ENCODE data around the gene ANKEF1.
A peak's percentile ranks its signal among the peaks of the same experiment; 100 is the strongest.

Gene ANKEF1

DNA sequence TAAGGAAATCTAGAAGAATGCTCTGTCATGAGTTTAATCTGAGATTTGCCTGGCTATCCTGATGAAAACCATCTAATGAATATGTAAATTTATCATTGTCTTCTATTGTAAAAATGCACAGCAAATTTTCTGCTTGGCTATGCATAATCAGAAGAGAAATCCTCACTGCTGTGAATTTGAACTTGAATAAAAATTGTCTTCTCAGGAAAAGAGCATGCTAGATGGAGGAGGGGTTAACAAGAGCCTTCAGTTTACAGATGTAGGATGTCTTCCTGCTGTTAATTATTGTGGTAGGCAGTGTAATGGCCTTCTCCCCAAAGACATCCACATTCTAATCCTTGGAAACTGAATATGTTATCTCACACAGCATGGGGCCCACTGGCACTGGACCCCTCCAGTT, 45.8 kb downstream of the ANKEF1 start:
- DNase-seq (ENCODE audit: low spot score), result no peak

DNA sequence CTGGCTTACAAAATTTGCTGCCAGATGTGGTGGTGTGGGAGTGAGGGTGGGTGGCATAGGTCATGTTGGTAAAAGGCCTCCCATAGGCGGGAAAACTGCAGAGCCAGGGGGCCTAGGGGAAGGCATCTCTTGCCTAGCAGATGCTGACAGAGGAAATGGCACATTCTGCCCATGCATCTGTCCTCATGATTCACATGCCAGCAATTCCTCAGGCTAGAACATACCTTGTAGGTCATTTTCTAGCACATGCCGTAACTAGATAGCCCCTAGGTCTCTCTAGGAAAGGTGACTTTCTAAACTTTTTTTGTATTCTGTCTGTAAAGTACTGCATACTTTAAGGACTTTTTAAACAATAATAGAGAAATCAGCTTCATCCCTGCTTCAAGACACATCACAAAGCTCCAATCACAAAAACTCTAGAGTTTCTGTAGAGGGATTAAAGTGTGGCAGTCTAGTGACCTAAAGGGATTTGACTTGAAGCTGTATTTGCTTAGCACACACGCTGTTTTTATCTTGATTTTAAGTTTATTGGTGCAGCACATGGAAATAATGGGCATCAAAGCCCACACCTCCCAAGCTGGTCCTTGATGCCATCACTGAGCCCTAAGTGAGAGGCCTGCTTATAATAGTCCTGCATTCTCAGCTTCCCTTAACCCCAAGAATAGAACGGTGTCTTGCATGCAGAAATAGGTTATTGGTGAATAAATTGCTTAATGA, 55.2 kb downstream of the ANKEF1 start:
- DNase-seq (ENCODE audit: low spot score), result no peak

DNA sequence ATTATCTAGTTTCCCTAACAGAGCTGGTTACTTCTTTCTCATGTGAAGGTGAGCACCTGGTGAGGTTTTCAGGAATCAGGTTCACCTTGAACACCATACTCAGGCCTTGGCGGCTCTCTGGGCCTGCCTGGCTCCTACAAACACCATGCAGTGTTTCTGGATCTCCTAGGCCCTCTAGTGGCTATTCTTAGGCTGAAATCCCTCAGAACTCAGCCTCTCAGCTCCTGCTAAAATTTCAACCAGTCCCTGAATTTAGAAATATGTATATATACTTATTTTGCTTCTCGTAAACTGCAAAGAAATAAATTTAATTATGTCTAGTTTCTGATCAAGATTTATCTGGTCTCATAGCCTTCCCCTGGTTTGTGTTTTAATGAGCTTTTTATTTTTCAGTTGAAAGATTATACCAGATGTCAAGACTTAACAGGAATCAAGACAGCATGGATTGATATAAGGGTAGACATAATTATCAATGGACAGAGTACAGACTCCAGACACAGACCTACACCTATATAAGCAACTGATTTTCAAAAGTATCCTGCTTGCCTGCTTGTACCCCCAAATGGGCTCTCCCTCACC, 55.9 kb downstream of the ANKEF1 start:
- peak; percentile 4 for DNase-seq (ENCODE audit: low spot score)

DNA sequence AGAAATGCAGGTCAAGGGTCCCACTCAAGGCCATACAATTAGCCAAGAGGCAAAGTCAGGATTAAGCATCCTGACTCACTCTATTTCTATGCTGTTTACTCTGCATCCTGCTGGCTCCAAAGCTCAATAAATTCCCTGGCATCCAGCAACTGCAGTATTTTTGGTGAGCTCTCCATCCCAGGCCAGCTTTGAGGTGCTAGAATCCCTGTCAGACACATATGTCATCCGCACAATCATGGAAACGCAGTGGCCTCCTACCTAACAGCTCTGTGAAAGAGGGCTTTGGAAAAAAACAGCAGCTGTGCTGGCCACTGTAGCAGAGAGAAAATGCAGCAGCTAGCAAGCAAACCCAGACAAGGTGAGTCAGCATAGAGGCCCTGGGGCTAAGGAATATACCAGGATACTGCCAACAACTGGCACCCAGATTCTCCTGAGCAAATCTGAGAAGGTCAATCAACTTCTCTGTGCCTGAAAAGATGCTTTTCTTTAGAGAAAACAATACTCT, 58.4 kb downstream of the ANKEF1 start:
- no peak for DNase-seq (ENCODE audit: low spot score)

DNA sequence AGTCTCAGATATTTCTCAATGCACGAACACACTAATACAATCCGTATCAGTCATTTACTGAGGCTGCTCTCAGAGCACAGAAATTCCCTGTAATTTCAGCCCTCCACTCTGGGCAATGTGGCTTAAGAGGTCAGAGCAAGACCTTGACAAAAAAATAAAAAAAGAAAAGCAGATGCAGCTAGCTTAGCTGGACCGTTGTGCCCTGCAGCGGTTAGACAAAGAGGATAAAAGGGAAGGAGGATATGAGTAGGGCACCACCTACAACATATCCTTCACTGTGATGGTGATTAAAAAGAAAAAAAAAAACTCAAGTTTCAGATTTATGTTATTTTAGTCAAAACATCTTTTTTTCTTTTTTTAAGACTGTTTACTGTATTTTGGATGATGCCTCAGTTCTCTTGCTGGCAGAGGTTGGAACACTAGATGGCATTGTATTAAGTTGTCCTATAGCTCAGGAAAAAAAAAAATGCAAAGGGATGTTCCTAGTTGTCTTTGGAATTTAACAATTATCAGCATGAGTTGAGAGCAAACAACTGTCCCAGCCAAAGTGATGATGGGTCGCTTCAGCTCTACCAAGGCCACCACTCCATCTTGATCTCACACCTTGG, 59.9 kb downstream of the ANKEF1 start:
- DNase-seq (ENCODE audit: low spot score), result no peak

DNA sequence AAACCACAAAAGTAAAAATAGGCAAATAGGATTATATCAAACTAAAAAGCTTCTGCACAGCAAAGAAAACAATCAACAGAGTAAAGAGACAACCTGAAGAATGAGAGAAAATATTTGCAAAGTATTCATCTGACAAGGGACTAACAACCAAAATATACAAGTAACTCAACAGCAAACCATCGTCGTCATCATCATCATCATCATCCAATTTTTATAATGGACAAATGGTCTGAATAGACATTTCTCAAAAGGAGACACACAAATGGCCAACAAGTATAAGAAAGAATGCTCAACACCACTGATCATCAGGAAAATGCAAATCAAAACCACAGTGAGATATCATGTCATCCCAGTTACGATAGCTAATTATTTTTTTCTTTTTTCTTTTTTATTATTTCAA, 62.0 kb downstream of the ANKEF1 start:
- no peak for DNase-seq (ENCODE audit: low spot score)

DNA sequence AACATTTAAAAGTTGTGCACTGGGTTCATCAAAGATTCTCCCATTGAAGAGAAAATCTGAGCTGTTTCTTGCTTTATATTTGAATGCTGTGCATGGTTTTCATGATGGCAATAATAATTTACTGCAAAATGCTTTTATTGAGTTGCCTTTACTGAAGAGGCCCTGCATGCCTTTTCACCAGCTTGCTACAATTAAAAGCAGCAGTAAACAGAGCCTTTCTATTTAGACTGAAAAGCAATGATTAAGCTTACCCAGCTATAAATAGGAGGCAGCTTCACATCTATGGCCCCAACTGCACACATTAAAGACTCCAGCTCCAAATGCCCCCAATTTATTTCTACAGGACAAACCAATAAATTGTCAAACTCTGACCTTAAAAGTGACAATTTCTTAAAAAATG, 70.3 kb downstream of the ANKEF1 start:
- no peak for DNase-seq (ENCODE audit: low spot score)
